Common myeloid progenitor, CD34-positive (primary cell): ENCODE data around the gene DGLUCY.

Experiments
- CTCF ChIA-PET: fragments of 350-600 bp; sonication (Branson Sonifier 250); formaldehyde crosslinking; loops from one replicate; lab custom pipeline; 2021; ENCODE audit warnings: antibody characterized with exemption; lab: Charles Lee
- POLR2A ChIA-PET: fragments of 350-600 bp; sonication (Branson Sonifier 250); formaldehyde crosslinking; loops from one replicate; lab custom pipeline; 2021; ENCODE audit warnings: antibody characterized with exemption; lab: Charles Lee
- DNase-seq, 3 donors: peaks; one replicate each; pipeline versions ENCODE4 v3.0.0 to v3.0.0-alpha.2; 2013
- H3K27ac ChIP-seq, 2 experiments: 1 replicate in 1 of 2; 2 replicates in 1 of 2; pipeline ENCODE4 v1.7.0; 2013; ENCODE audit warnings: inconsistent platforms in 2 of 2, low read length in 2 of 2, mild to moderate bottlenecking in 2 of 2, low read depth in 1 of 2, moderate library complexity in 1 of 2; ENCODE audit not compliant: severe bottlenecking in 2 of 2, insufficient read depth in 1 of 2, poor library complexity in 1 of 2
- H3K27me3 ChIP-seq, 5 experiments: replicated peaks in 2 of 5; 1 replicate in 3 of 5; 2 replicates in 2 of 5; pipeline versions ENCODE4 v1.6.1 to v1.7.0; 2013; ENCODE audit warnings: low read length in 4 of 5, mild to moderate bottlenecking in 2 of 5, moderate library complexity in 2 of 5, inconsistent platforms in 1 of 5; ENCODE audit not compliant: insufficient read depth in 5 of 5, control insufficient read depth in 4 of 5
- H3K36me3 ChIP-seq, 4 experiments: 1 replicate in 2 of 4; 2 replicates in 2 of 4; pipeline versions ENCODE4 v1.6.1 to v1.7.0; 2013; ENCODE audit warnings: low read length in 3 of 4, control low read depth in 1 of 4, mild to moderate bottlenecking in 1 of 4; ENCODE audit not compliant: control insufficient read depth in 4 of 4, insufficient read depth in 4 of 4
- H3K4me1 ChIP-seq, 4 experiments: 1 replicate in 3 of 4; 2 replicates in 1 of 4; pipeline versions ENCODE4 v1.6.1 to v1.7.1; 2013; ENCODE audit warnings: low read length in 3 of 4, mild to moderate bottlenecking in 3 of 4, control low read depth in 1 of 4, inconsistent platforms in 1 of 4, moderate library complexity in 1 of 4; ENCODE audit not compliant: control insufficient read depth in 4 of 4, insufficient read depth in 4 of 4; ENCODE audit errors: control extremely low read depth in 1 of 4
- H3K4me3 ChIP-seq, 7 experiments: 1 replicate in 4 of 7; 2 replicates in 3 of 7; pipeline versions ENCODE4 v1.5.1 to v1.7.0; 2013; ENCODE audit warnings: mild to moderate bottlenecking in 7 of 7, low read length in 6 of 7, moderate library complexity in 6 of 7, inconsistent platforms in 2 of 7, low read depth in 2 of 7, control low read depth in 1 of 7; ENCODE audit not compliant: insufficient read depth in 4 of 7, control insufficient read depth in 1 of 7; ENCODE audit errors: extremely low read depth in 1 of 7
- H3K9me3 ChIP-seq, 5 experiments: 1 replicate in 4 of 5; 2 replicates in 1 of 5; pipeline versions ENCODE4 v1.6.1 to v1.7.1; 2013; ENCODE audit warnings: low read length in 4 of 5, mild to moderate bottlenecking in 2 of 5, inconsistent platforms in 1 of 5, low read depth in 1 of 5, moderate library complexity in 1 of 5; ENCODE audit not compliant: control insufficient read depth in 4 of 5, insufficient read depth in 2 of 5; ENCODE audit errors: control extremely low read depth in 1 of 5
- WGBS: methylation state at CpG from one replicate; pipeline ENCODE4 v1.1.5; 2013; ENCODE audit not compliant: insufficient coverage; 5-methylcytosine and 5-hydroxymethylcytosine counted together

The DGLUCY gene

GRCh38 chr14:91258011-91258618, 144.2 kb downstream of the DGLUCY start:
- peaks cover 6 to 47% (median 36%) of the 10 kb centered on the region in 4 experiments for H3K4me1 ChIP-seq

DNA sequence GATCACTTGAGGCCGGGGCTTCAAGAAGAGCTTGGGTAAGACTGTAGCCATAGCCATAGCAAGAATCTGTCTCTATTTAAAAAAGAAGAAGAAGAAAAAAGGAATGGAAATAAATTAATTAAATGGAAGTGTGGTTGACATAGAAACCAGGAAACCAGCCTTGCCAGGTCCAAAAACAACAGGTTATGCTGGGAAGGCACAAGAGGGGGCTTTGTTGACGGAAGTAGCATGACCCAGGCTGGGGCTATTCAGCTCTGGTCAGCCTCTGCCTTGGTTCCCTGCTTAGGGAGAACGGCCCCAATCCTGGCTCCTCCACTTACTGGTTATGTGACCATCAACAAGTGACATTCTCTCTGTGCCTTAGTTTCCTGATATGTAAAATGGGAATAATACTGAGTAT, 145.0 kb downstream of the DGLUCY start:
- DNase-seq: no peak
- ChIA-PET POLR2A (no interaction called here), CTCF (no interaction called here)
- WGBS: 100% methylated on average over 1 of the region's 3 CpGs
- no peaks in the 10 kb centered on the region for H3K9me3 ChIP-seq
- H3K36me3 ChIP-seq: no peaks in the 10 kb centered on the region
- peaks cover 6 to 42% (median 31%) of the 10 kb centered on the region in 4 experiments for H3K4me1 ChIP-seq
- peaks cover 0 to 36% (median 0%) of the 10 kb centered on the region in 5 experiments for H3K27me3 ChIP-seq
- H3K4me3 ChIP-seq: no peak overlapping the region
- no peak overlapping the region for H3K27ac ChIP-seq

More at GRCh38 chr14:91258011-91258618, 144.2 kb downstream of the DGLUCY start:
- CTCF ChIA-PET: interaction anchor here (1.1 to 1.8 kb wide), 2 partner anchors 10 to 28 kb away, joined by 4 read pairs; no protein-coding TSS in a partner anchor
- no peak for DNase-seq
- Histone ChIP-seq H3K9me3 (no peaks in the 10 kb centered on the region), H3K27me3 (peaks cover 0 to 35% (median 0%) of the 10 kb centered on the region in 5 experiments), H3K27ac (no peak overlapping the region), H3K4me3 (no peak overlapping the region), H3K36me3 (no peaks in the 10 kb centered on the region)
- 79% methylated on average over 16 of the region's 16 CpGs for WGBS
- POLR2A ChIA-PET: no interaction called here

DNA sequence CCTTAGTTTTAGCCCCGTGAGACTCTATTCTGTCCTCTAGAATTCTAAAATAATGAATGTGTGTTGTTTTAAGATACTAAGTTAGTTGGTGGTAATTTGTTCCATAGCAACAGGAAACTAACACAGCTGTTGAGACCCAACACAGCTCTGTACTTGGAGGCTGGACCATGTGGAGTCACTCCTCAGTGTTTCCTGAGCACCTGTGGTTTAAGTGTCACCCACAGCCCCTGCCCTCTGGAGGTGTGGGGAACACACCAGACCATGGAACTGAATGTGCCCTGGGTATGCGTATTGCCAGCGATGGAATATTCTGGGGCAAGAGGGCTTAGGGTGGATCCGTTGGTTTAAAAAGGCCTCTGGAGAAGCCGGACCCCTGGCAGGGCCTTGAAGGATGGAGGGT, 147.2 kb downstream of the DGLUCY start:
- Histone ChIP-seq H3K9me3 (no peaks in the 10 kb centered on the region), H3K27ac (no peak overlapping the region), H3K4me3 (no peak overlapping the region), H3K27me3 (peaks cover 0 to 44% (median 12%) of the 10 kb centered on the region in 5 experiments), H3K4me1 (peaks cover 4 to 41% (median 30%) of the 10 kb centered on the region in 4 experiments), H3K36me3 (no peaks in the 10 kb centered on the region)
- CTCF ChIA-PET: interaction anchor here (1.7 to 1.8 kb wide), 2 partner anchors 9 to 84 kb away, joined by 5 to 7 read pairs; no protein-coding TSS in a partner anchor
- peak in 2 of 3 donors; percentile 88 to 92 for DNase-seq
- WGBS: 90% methylated on average over 4 of the region's 5 CpGs
- POLR2A ChIA-PET: interaction anchor here (1.6 kb wide), 1 partner anchor 11 kb away, joined by 7 read pairs; no protein-coding TSS in a partner anchor

DNA sequence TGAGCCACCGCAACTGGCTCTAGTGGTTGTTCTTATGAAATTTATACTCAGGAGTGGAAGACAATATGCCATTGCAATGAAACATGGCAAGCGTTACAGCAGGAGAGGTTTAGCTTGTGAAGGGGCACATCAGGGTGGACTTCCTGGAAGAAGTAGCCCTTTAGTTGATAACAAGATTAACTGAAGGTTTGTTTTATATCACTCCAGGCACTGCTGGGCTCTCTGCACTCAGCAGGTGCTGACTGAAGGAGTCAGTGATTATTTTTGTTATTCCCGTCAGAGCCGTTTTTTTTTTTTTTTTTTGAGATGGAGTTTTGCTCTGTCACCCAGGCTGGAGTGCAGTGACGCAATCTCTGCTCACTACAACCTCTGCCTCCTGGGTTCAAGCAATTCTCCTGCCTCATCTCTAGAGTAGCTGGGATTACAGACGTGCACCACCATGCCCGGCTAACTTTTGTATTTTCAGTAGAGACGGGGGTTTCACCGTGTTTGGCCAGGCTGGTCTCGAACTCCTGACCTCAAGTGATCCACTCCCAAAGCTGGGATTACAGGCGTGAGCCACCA, 148.2 kb downstream of the DGLUCY start:
- DNase-seq: no peak
- Histone ChIP-seq H3K27me3 (peaks cover 0 to 41% (median 12%) of the 10 kb centered on the region in 5 experiments), H3K27ac (no peak overlapping the region), H3K36me3 (no peaks in the 10 kb centered on the region), H3K9me3 (no peaks in the 10 kb centered on the region), H3K4me3 (no peak overlapping the region), H3K4me1 (peaks cover 4 to 40% (median 30%) of the 10 kb centered on the region in 4 experiments)
- ChIA-PET CTCF (interaction anchor here (1.1 to 1.8 kb wide), 2 partner anchors 13 to 85 kb away, joined by 3 to 5 read pairs; no protein-coding TSS in a partner anchor), POLR2A (interaction anchor here (1.6 kb wide), 1 partner anchor 12 kb away, joined by 7 read pairs; no protein-coding TSS in a partner anchor)
- 98% methylated on average over 9 of the region's 11 CpGs for WGBS

DNA sequence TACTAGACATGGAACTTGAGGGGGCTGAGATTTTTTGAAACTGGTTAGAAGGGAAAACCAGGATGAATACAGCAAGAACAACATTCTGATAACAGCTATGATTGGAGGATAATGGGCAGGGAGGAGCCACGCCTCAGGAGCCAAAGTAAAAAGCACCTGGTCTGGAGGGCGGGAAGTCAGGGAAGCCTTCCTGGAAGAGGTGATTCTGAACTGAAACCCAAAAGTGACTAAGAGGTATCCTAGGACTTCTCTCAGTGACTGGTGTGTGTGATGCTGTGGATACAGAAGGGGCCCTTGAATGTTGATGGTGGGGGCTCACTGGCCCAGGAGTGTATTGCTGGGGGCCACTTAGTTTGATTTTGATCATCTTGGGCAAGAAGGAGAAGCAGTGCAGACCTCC, 149.5 kb downstream of the DGLUCY start:
- Histone ChIP-seq H3K27me3 (peaks cover 0 to 35% (median 12%) of the 10 kb centered on the region in 5 experiments), H3K9me3 (no peaks in the 10 kb centered on the region), H3K27ac (no peak overlapping the region), H3K4me3 (no peak overlapping the region), H3K4me1 (peaks cover 0 to 29% (median 22%) of the 10 kb centered on the region in 4 experiments), H3K36me3 (no peaks in the 10 kb centered on the region)
- CTCF ChIA-PET: interaction anchor here (0.9 to 2.1 kb wide), 3 partner anchors 14 to 29 kb away, joined by 3 to 5 read pairs (median 3); no protein-coding TSS in a partner anchor
- 96% methylated on average over 2 of the region's 2 CpGs for WGBS
- DNase-seq: no peak
- POLR2A ChIA-PET: no interaction called here

GRCh38 chr14:91264151-91265150, 150.6 kb downstream of the DGLUCY start:
- CTCF ChIA-PET: interaction anchor here (1.3 to 2.1 kb wide), 4 partner anchors 10 to 30 kb away, joined by 3 to 5 read pairs (median 4); no protein-coding TSS in a partner anchor
- Histone ChIP-seq H3K27ac (peak overlapping the region in 1 of 2 experiments; percentile 46), H3K36me3 (peaks cover 0 to 3% (median 0%) of the 10 kb centered on the region in 4 experiments), H3K27me3 (peaks cover 0 to 35% (median 12%) of the 10 kb centered on the region in 5 experiments), H3K4me3 (peak overlapping the region; percentile 13 to 54 (median 39)), H3K9me3 (no peaks in the 10 kb centered on the region), H3K4me1 (peaks cover 0 to 26% (median 21%) of the 10 kb centered on the region in 4 experiments)
- 8% methylated on average over 40 of the region's 69 CpGs for WGBS
- peak in 1 of 3 donors; percentile 31 for DNase-seq
- POLR2A ChIA-PET: no interaction called here
